NCI-H146 (cell line): ENCODE results near the gene TP53I11.
A peak's percentile ranks its signal among the peaks of the same experiment; 100 is the strongest.

ENCODE experiments used
- DNase-seq: peaks from one replicate; lab custom pipeline; 2025; lab: John Stamatoyannopoulos, UW

Gene TP53I11

GRCh38 chr11:44939673-44940395, 10.8 kb downstream of the TP53I11 start:
- DNase-seq, result no peak

- no peak for DNase-seq
These were observed 12.5 kb downstream of the TP53I11 start for GRCh38 chr11:44938066-44938691.

DNA sequence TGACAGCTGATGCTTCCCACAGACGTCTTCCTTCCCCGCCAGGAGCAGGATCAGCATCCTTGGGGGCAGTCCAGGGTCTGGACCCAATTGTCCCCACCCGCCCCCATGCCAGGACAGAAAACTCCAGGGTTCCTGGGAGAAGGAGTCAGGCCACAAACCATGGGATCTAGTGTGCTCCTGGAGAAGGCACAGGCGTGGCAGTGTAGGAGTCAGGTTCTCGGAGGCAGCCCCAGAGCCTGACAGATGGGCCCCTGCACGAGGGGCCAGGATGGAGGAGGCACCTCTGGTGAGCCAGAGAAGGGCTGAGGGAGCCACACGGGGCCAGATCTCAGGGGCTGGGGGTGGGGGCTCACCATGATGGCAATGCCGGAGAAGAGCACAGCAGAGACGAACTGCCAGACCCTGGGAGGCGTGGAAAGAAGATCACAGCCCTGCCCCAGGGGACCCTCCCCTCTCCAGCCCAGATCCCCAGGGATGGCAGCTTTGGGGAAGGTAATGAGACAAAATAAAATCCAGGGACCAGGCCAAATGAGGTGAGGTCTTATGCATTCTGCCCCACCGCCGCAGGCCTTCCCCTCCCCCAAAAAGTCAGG, 13.6 kb downstream of the TP53I11 start:
- DNase-seq, result no peak

- peak; percentile 72 for DNase-seq
These were observed 14.2 kb downstream of the TP53I11 start for GRCh38 chr11:44936525-44936924.

GRCh38 chr11:44934735-44935250, 15.9 kb downstream of the TP53I11 start:
- DNase-seq, result no peak

DNA sequence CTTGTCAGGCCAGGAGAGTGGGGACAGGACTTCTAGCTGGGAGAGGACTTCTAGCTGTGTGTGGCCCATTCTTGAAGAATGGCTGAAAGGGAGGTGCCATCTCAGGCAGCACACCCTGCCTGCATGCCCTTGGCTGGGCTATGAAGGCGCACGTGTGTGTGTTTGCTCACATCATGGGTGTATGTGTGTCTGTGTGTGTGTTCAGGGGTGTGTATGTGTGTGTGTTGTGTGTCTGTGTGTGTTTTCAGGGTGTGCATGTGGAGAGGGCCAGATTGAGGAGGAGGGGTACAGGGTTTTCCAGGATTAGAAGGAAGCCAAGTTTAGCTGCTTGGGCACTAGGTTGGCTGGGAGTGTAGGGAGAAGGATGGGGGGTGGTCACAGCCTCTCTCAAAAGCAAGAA, 16.6 kb downstream of the TP53I11 start:
- no peak for DNase-seq

GRCh38 chr11:44931466-44931865, 19.2 kb downstream of the TP53I11 start:
- no peak for DNase-seq

DNA sequence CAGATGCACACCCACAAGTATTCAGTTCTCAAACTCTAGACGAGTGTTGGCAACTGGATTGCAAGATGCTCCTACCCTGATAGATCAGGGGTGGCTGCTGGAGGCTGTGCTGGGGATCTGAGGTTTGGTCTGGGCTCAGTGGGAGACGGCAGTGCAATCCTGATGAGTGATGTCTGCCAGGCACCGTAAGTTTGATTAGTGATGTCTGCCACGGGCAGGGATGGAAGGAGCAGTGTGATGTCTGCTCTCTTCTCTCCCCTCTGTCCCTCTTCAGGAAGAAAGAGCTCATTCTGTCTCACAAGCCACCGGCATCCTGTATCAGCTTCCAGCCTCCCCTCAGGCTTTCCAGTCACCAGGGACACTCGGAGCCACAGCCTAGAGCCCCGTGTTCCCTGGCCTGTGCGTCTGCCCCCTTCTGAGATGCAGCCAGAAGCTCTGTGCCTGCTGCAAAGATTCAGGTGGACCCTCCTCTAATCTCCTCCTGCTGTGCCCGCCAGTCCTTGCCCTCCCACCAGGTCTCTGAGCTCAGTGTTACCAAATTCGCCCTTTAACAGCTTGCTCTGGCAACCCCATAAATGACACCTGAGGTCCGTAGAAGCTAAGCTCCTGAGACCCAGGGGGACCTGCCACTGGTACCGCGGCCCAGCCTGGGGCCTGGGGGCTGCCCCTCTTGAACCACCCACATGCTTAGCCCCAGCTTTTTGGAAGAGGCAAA, 19.9 kb downstream of the TP53I11 start:
- no peak for DNase-seq

GRCh38 chr11:44928816-44929215, 21.9 kb downstream of the TP53I11 start:
- no peak for DNase-seq

- peak; percentile 52 for DNase-seq
These were observed 22.5 kb downstream of the TP53I11 start for GRCh38 chr11:44928144-44928543.

- DNase-seq, result peak; percentile 79
These were observed 23.5 kb downstream of the TP53I11 start for GRCh38 chr11:44927174-44927661.

GRCh38 chr11:44926036-44926435, 24.6 kb downstream of the TP53I11 start:
- no peak for DNase-seq

GRCh38 chr11:44923806-44924205, 26.9 kb downstream of the TP53I11 start:
- DNase-seq, result no peak

GRCh38 chr11:44923115-44923514, 27.6 kb downstream of the TP53I11 start:
- DNase-seq, result no peak

DNA sequence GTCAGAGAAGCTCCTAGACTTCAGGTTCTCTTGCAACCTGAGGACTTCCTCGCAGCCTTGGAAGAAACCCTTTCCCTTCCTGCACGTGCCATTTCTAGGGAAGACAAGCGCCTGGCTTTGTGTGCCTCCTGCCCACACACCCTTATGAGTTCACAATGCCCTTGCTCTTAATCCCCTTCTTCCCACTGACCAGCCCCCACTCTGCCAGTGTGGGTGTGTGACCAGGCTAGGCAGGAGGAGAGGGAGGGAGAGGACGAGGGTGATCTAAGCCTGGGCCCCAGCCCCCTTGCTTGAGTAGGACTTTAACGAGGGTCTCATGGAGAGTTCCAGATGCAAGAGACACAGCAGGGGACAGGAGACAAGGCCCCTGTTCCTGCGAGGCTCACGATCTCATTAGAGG, 30.2 kb downstream of the TP53I11 start:
- DNase-seq, result no peak

DNA sequence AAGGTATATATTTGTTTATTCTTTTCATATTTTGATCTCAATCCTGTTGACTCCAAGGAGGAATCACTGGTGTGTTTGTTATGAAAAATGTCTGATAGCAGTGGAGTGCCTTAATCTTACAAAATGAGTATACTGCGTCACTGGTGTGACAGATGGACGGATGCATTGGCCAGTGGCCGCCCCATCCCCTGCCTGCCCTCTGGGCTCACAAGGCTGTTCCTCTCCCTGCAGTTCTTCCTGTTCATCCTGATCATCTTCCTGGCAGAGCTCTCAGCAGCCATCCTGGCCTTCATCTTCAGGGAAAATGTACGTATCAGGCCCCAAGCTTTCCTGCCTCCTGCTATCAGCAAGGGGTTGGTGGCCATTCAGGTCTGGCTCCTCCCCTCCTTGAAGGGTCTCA, 32.9 kb downstream of the TP53I11 start:
- DNase-seq, result no peak

DNA sequence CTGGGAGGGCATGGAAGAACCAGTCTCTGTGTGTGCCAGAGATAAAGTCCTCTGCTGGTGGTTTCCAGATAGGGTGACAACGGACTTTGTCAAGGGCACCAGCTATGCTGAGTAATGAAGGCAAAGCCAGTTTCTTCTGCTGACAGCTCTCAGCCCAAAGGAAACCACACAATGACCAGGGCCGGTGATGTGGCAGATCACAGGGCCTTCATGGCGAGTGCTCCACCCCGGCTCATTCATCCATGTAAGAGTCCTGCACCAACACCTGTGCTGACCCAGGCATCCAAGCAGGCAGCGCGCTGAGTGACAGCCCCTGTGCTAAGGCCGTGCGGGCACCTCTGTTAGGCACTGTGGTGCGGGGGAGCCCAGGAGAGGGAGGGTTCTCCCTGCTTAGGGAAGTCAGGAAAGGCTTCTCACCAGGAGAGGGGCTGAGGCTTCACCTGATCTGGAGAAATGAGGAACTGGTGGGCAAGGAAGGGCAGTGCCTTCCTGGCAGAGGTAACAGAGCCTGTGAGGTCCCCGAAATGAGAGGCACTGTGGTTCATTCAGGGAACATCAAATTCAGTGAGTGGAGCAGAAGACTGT, 33.8 kb downstream of the TP53I11 start:
- no peak for DNase-seq

GRCh38 chr11:44916331-44916730, 34.4 kb downstream of the TP53I11 start:
- no peak for DNase-seq

GRCh38 chr11:44915621-44916020, 35.1 kb downstream of the TP53I11 start:
- no peak for DNase-seq

- DNase-seq, result no peak
These were observed 35.7 kb downstream of the TP53I11 start for GRCh38 chr11:44915004-44915403.

GRCh38 chr11:44914105-44914504, 36.6 kb downstream of the TP53I11 start:
- no peak for DNase-seq

GRCh38 chr11:44913502-44913901, 37.2 kb downstream of the TP53I11 start:
- DNase-seq, result no peak
